T-helper 2 cell treated with Interferon-gamma antibody and Interleukin-4, amounts not matched to agents 100 ng/mL and 5 ng/mL, for 36 hours (primary cell): ENCODE data around the gene CDH20. TPM values are rescaled to one million over a fixed set of nuclear protein-coding genes. Genes with fewer than 3 reads are reported as not detected.

ENCODE experiments used
- intact Hi-C: fragments of 100-400 bp; cut with micrococcal nuclease; formaldehyde crosslinking; loops from one replicate; pipeline ENCODE4 v1.15.1; 2023
- total RNA-seq: library from RNA; stranded (reverse); gene quantifications from 2 replicates; pipeline ENCODE4 v1.2.3, GENCODE V29; 2022

CDH20 gene
- not detected in 2 replicates for total RNA-seq

DNA sequence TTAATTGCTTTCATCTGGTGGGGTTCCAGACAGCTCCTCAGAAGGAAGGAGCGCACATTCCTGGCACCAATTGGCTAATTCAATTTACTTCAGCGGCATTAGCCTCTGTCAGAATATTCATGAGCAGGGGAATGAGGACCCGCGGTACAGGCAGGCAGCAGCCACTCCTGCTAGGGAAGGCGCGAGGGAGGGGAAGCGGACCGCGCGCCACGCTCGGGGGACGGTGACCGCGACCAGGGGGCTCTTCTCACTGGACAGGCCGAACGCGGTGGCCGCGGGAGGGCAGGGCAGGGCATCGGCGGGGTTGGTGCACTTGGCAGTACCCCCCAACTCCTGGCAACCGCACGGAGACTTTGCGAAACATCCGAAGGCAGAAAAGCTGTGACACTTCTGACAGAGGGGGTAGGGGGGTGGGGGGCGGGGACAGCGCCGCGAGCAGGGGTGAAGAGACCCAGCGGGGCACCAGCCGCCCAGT lies at the start of gene CDH20:
TSS of gene CDH20 (plus strand) at position 160 of the 475 bp plus-strand sequence.
- intact Hi-C loops: no loop called here

DNA sequence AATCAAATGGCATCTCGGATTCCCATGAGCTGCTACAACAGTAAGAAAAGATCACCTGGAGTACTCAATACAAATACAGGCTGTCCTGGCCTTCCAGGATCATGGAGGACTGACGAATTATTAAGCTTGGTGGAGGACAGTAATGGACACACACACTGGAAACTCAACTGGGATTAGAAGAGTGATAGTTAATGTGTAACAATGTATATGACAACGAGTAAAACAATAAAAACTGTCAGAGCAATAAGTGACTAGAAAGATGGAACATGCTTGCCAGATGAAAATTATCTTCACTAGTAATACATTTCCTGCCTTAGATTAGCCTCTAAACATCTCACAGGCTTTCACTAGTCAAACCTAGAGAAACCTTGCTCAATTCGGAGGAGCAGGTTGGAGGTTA lies 49.2 kb upstream of the CDH20 start:
- intact Hi-C loops: no loop called here

GRCh38 chr18:61285777-61286176 lies 47.5 kb upstream of the CDH20 start:
- intact Hi-C loops: no loop called here

- intact Hi-C loops: no loop called here
Observed at GRCh38 chr18:61286867-61287266, 46.4 kb upstream of the CDH20 start.

- intact Hi-C loops: no loop called here
Observed at GRCh38 chr18:61290616-61291015, 42.6 kb upstream of the CDH20 start.

GRCh38 chr18:61292280-61293035 lies 40.8 kb upstream of the CDH20 start:
- intact Hi-C loops: no loop called here

- intact Hi-C loops: no loop called here
Observed at GRCh38 chr18:61295153-61295552, 38.1 kb upstream of the CDH20 start.

DNA sequence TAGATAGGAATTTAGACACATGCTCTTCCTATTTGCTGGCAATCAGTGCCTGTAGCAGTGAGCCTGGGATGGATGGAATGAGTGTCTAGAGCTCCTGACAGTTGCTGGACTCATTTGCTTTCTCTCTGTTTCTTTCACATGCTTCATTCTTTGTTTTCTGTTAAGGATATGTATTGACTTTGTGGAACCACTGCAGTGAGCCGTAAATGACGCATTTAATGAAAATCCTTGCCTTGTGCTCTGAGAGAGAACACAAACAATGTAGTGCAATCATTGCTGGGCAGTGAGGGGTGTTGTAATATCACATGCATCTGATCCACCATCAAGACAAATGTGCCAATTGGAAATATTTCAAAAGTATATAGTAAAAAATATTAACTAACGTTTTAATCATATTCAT lies 25.2 kb upstream of the CDH20 start:
- intact Hi-C loops: no loop called here

- intact Hi-C loops: no loop called here
Observed at GRCh38 chr18:61308795-61309393, 24.3 kb upstream of the CDH20 start.

DNA sequence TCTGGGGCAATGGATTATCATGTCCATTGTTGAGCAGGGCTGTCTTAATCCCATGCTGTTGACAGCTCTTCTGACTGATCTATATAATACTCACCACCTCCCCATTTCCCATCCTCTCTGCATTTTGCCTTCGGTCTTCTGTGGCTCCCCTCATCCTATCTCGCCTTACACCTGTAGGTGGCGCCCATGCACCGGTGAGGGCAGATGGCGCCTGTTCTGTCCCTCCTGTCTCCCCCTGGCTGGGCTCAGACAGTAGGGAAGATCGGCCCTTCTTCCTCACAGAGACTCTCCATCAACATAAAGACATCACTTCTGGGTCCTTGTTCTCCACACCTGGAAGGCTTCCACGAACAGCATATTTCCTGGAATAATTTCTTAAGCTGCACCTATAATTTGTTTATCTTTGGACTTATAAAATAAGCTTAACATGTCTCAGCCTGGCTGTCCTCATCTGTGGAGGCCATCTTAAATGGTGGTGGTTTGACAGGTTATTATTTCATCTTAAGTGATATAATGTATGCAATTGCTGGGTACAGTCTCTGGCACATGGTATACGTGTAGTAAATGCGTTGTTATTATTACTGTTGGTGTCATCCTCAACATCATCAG lies 10.9 kb upstream of the CDH20 start:
- intact Hi-C loops: loop anchor here (1.0 kb wide), 1 partner anchor 180 kb away; no protein-coding TSS in a partner anchor

DNA sequence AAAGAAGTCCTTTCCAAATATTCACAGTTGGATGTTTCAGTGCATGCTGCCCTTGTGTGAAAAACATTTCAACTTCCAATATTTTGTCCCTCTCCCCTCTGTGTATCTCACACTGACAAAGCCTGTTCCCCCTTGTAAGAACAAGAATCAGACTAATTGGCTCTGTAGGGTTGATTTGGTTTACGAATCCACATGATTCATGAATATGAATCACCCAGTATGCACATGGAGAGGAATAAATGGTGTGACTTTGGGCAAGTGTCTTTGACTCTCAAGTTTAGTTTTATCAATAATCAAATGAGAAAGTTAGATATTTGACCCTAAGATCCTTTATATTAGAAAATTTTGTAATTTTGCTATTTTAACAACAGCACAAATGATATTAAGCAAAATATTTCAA lies 9.3 kb upstream of the CDH20 start:
- intact Hi-C loops: no loop called here

- intact Hi-C loops: no loop called here
Observed at GRCh38 chr18:61326407-61326806, 6.8 kb upstream of the CDH20 start.

GRCh38 chr18:61329398-61329797 lies 3.8 kb upstream of the CDH20 start:
- intact Hi-C loops: no loop called here

DNA sequence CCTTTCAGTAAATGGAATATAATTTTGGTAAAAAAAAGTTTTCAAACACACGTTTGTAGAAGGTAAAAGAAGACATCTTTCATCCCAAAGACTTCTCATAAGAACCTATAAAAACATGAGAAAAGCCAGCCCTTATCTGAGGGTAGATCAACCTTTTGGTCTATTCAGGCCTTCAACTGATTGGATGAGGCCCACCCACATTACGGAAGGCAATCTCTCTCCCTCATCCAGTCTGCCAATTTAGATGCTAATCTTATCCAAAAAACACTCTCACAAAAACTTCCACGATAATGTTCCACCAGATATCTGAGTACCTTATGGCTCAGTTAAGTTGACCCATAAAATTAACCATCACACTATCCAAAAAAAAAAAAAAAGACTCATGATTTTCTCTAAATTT lies 2.2 kb upstream of the CDH20 start:
- intact Hi-C loops: no loop called here

GRCh38 chr18:61333746-61334490 lies 688 bp downstream of the CDH20 start:
- intact Hi-C loops: no loop called here

- intact Hi-C loops: no loop called here
Observed at GRCh38 chr18:61334491-61334850, 1.2 kb downstream of the CDH20 start.

DNA sequence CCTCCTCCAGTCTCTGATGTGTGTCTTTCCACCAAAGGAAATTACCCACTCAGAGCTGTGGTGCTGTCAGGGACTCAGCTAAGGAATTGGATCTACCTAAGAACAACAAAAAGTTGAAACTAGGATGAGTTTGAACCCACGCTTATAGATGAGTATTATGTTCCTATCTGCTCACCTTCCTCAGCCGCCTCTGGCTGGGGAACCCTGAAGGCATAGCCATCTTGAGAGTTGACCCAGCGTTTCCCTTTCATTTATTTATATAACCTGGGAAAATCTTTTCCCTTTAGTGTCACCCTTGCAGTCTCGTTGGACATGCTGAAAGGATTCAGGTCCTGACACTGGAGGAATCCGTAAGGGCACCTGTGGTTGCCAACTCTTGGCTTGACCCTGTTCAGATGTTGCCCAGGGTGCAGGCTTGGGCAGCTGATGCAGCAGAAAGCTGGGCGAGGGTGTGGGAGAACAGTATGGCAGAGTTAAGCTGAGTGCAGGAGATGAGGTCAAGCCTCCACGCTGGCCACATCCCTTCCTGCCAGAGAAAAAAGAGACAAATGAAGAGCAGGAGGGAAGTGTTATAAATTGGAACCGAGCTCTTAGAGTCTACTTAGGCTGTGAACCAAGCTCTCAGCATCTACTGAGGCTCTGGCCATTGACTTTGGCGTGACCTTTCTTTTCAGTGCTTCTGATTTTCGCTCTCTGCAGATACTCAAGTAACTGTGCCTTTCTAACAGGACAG lies 1.9 kb downstream of the CDH20 start:
- intact Hi-C loops: loop anchor here (5.0 kb wide), 1 partner anchor 152 kb away; no protein-coding TSS in a partner anchor

GRCh38 chr18:61335684-61336555 lies 2.7 kb downstream of the CDH20 start:
- intact Hi-C loops: loop anchor here (5.0 kb wide), 1 partner anchor 151 kb away; no protein-coding TSS in a partner anchor

GRCh38 chr18:61336766-61337165 lies 3.5 kb downstream of the CDH20 start:
- intact Hi-C loops: loop anchor here (5.0 kb wide), 1 partner anchor 151 kb away; no protein-coding TSS in a partner anchor

- intact Hi-C loops: loop anchor here (5.0 kb wide), 1 partner anchor 150 kb away; no protein-coding TSS in a partner anchor
Observed at GRCh38 chr18:61337527-61337926, 4.3 kb downstream of the CDH20 start.
